ENCODE results near the gene HABP2. TPM values are rescaled to one million over a fixed set of nuclear protein-coding genes. Genes with fewer than 3 reads are reported as not detected.

HABP2 gene
- total and polyA plus RNA-seq, 2 of the 4 experiments (the other 2 are of a cell fraction) = not detected

GRCh38 chr10:113532724-113533123 lies 20.1 kb upstream of the HABP2 start:
- Histone ChIP-seq H3K27ac (ENCODE audit: insufficient read depth, low read length) (no peak overlapping the region), H4K91ac (ENCODE audit: insufficient read depth, low read depth, low read length) (no peak overlapping the region), H2BK5ac (ENCODE audit: low read depth, low read length, poor library complexity, severe bottlenecking) (no peak overlapping the region), H2BK20ac (ENCODE audit: low read depth, low read length) (no peak overlapping the region), H2BK120ac (ENCODE audit: low read depth, low read length) (no peak overlapping the region), H2AK5ac (ENCODE audit: low read depth, low read length) (no peak overlapping the region), H3K4me3 (ENCODE audit: insufficient read depth, low read depth, low read length) (no peak overlapping the region), H3K27me3 (ENCODE audit: control insufficient read depth, insufficient read depth, low read length) (no peaks in the 10 kb centered on the region; the same call in 1 of the 2 replicates), H2AK9ac (replicated peaks; ENCODE audit: low read depth, low read length, poor library complexity) (no peak overlapping the region), H3K36me3 (ENCODE audit: control insufficient read depth, insufficient read depth, low read length) (no peaks in the 10 kb centered on the region), H4K8ac (ENCODE audit: low read depth in 2 of 2, low read length in 2 of 2) (no peak overlapping the region), H3K23ac (ENCODE audit: low read depth, low read length) (no peak overlapping the region), H3K9me3 (ENCODE audit: control insufficient read depth, insufficient read depth, low read length) (no peaks in the 10 kb centered on the region), H3K4me2 (ENCODE audit: low read depth, low read length) (no peak overlapping the region), H3K9ac (ENCODE audit: low read depth, low read length) (no peak overlapping the region), H3K79me1 (ENCODE audit: low read depth in 1 of 2, low read length in 2 of 2) (no peaks in the 10 kb centered on the region), H2AFZ (replicated peaks; ENCODE audit: low read length, poor library complexity) (no peak overlapping the region), H3K14ac (replicated peaks; ENCODE audit: low read depth, low read length) (no peak overlapping the region), H4K5ac (ENCODE audit: low read depth, low read length) (no peak overlapping the region), H3K4me1 (ENCODE audit: control insufficient read depth, insufficient read depth, low read length) (no peaks in the 10 kb centered on the region), H3K56ac (ENCODE audit: extremely low read depth, insufficient read depth, low read length) (no peak overlapping the region), H3K4ac (ENCODE audit: low read depth, low read length) (no peak overlapping the region), H4K20me1 (ENCODE audit: insufficient read depth, low read length) (no peaks in the 10 kb centered on the region), H3K18ac (ENCODE audit: low read depth, low read length) (no peak overlapping the region), H3K9me1 (ENCODE audit: insufficient read depth, low read length) (no peaks in the 10 kb centered on the region), H2BK15ac (ENCODE audit: low read depth, low read length) (no peak overlapping the region)
- no peak for TF ChIP-seq RCOR1 (IDR thresholded peaks at IDR 0.05; ENCODE audit: insufficient replicate concordance, low read length)
- no peak for TF ChIP-seq MXI1 (IDR thresholded peaks at IDR 0.05; ENCODE audit: borderline replicate concordance, low read depth, low read length)
- TF ChIP-seq CEBPB (IDR thresholded peaks at IDR 0.05; ENCODE audit: low read depth, low read length) = no peak
- TF ChIP-seq MAFK (IDR thresholded peaks at IDR 0.05; ENCODE audit: low read depth, low read length) = no peak
- no peak for TF ChIP-seq NFE2L2 (IDR thresholded peaks at IDR 0.05; ENCODE audit: low read depth, low read length)
- no peak for TF ChIP-seq MAZ (IDR thresholded peaks at IDR 0.05; ENCODE audit: borderline replicate concordance, low read depth, low read length)
- no peak for TF ChIP-seq POLR2A (IDR thresholded peaks at IDR 0.05; ENCODE audit: low read depth, low read length)
- TF ChIP-seq, protein P1, sequence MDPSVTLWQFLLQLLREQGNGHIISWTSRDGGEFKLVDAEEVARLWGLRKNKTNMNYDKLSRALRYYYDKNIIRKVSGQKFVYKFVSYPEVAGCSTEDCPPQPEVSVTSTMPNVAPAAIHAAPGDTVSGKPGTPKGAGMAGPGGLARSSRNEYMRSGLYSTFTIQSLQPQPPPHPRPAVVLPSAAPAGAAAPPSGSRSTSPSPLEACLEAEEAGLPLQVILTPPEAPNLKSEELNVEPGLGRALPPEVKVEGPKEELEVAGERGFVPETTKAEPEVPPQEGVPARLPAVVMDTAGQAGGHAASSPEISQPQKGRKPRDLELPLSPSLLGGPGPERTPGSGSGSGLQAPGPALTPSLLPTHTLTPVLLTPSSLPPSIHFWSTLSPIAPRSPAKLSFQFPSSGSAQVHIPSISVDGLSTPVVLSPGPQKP (IDR thresholded peaks at IDR 0.05; ENCODE audit: borderline replicate concordance, low read depth, low read length) = no peak
- no peak for TF ChIP-seq SMC3 (IDR thresholded peaks at IDR 0.05; ENCODE audit: low read depth, low read length)
- TF ChIP-seq RAD21 (IDR thresholded peaks at IDR 0.05; ENCODE audit: low read length) = no peak
- no peak for TF ChIP-seq FOS (IDR thresholded peaks at IDR 0.05; ENCODE audit: low read depth, low read length)
- no peak for TF ChIP-seq CHD1 (IDR thresholded peaks at IDR 0.05; ENCODE audit: low read depth, low read length)
- TF ChIP-seq, protein P2, sequence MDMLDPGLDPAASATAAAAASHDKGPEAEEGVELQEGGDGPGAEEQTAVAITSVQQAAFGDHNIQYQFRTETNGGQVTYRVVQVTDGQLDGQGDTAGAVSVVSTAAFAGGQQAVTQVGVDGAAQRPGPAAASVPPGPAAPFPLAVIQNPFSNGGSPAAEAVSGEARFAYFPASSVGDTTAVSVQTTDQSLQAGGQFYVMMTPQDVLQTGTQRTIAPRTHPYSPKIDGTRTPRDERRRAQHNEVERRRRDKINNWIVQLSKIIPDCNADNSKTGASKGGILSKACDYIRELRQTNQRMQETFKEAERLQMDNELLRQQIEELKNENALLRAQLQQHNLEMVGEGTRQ (IDR thresholded peaks at IDR 0.05; ENCODE audit: low read depth, low read length) = no peak
- no peak for TF ChIP-seq RFX5 (IDR thresholded peaks at IDR 0.05; ENCODE audit: low read depth, low read length)
- no peak for TF ChIP-seq CTCF (conservative IDR thresholded peaks at IDR 0.05; ENCODE audit: low read depth, low read length)
- TF ChIP-seq BHLHE40 (IDR thresholded peaks at IDR 0.05; ENCODE audit: low read depth, low read length) = no peak
- WGBS, 2 experiments (ENCODE audit: extremely low coverage in 2 of 2, insufficient read length in 1 of 2) = no CpG with 5 or more reads among the region's 3 CpGs
- BruUV-seq (replicated peaks) = no TSS peak
- in situ Hi-C loops (cut with MboI; ENCODE audit: low sequenced_read_pairs) (no loop called here), intact Hi-C loops (cut with micrococcal nuclease) (no loop called here), dilution Hi-C loops (cut with HindIII; ENCODE audit: low sequenced_read_pairs, unreplicated experiment) (no loop called here)
- DNase-seq = no peak
- ChIA-PET POLR2A (ENCODE audit: unreplicated experiment) (no interaction called here), CTCF (no interaction called here)
- ATAC-seq (ENCODE audit: low read depth) = no peak

Data from IMR-90 (cell line).